Smooth muscle cell (in vitro differentiated cells): ENCODE measurements around the gene MERTK. TPM values are rescaled to one million over a fixed set of nuclear protein-coding genes. Genes with fewer than 3 reads are reported as not detected.
"Not testable (repeated sequence)": the region's sequence is repeated elsewhere in the genome, so short reads cannot be mapped to it uniquely, and the experiment has no call there.

ENCODE experiments used
- DNase-seq: peaks from one replicate; lab custom pipeline; 2025; ENCODE audit not compliant: unreplicated experiment; lab: John Stamatoyannopoulos, UW
- H2AFZ ChIP-seq: fragments of 200-600 bp; sonication (generic); 2 replicates; pipeline ENCODE4 v1.6.0; 2016; ENCODE audit warnings: antibody characterized with exemption, low read depth, mild to moderate bottlenecking
- H3F3A ChIP-seq: fragments of 200-600 bp; sonication (generic); 2 replicates; pipeline ENCODE4 v1.6.0; 2017; ENCODE audit warnings: antibody characterized with exemption, low read depth
- H3K27ac ChIP-seq: fragments of 200-600 bp; sonication (generic); 2 replicates; pipeline ENCODE4 v1.5.1; 2016; ENCODE audit warnings: low read depth, mild to moderate bottlenecking
- H3K27me3 ChIP-seq: fragments of 200-600 bp; sonication (generic); 2 replicates; pipeline ENCODE4 v1.6.1; 2016; ENCODE audit warnings: low read depth, mild to moderate bottlenecking
- H3K36me3 ChIP-seq: fragments of 200-600 bp; sonication (generic); 2 replicates; pipeline ENCODE4 v1.5.1; 2016; ENCODE audit warnings: low read depth
- H3K4me1 ChIP-seq: fragments of 200-600 bp; sonication (generic); 2 replicates; pipeline ENCODE4 v1.5.1; 2016; ENCODE audit warnings: low read depth
- H3K4me2 ChIP-seq: fragments of 200-600 bp; sonication (generic); 2 replicates; pipeline ENCODE4 v1.6.0; 2016; ENCODE audit warnings: mild to moderate bottlenecking
- H3K4me3 ChIP-seq: fragments of 200-600 bp; sonication (generic); 2 replicates; pipeline ENCODE4 v1.5.1; 2016; ENCODE audit warnings: mild to moderate bottlenecking
- H3K79me2 ChIP-seq: fragments of 200-600 bp; sonication (generic); 2 replicates; pipeline ENCODE4 v1.6.0; 2016; ENCODE audit warnings: low read depth, mild to moderate bottlenecking
- H3K9ac ChIP-seq: fragments of 200-600 bp; sonication (generic); 2 replicates; pipeline ENCODE4 v1.6.0; 2016; ENCODE audit warnings: low read depth
- H3K9me3 ChIP-seq: fragments of 200-600 bp; sonication (generic); replicated peaks from 2 replicates; pipeline ENCODE4 v1.5.1; 2016; ENCODE audit warnings: low read depth
- H4K20me1 ChIP-seq: fragments of 200-600 bp; sonication (generic); 2 replicates; pipeline ENCODE4 v1.6.0; 2016; ENCODE audit warnings: low read depth
- WGBS: methylation state at CpG from one replicate; pipeline ENCODE4 v1.1.7; 2016; ENCODE audit warnings: low lambda C conversion rate; 5-methylcytosine and 5-hydroxymethylcytosine counted together
- polyA plus RNA-seq: library from polyadenylated mRNA; unstranded; fragments of >200 nt; fragmentation: Nextera tagmentation; extraction: Ambion mirVana; gene quantifications from 2 replicates; pipeline ENCODE4 v1.2.1, GENCODE V29; 2016
- total RNA-seq: library from RNA; depleted of rRNA; stranded (reverse); fragments of >200 nt; gene quantifications from 2 replicates; pipeline ENCODE4 v1.2.3, GENCODE V29; 2014
- TF ChIP-seq, protein P1 (sequence below): fragments of 200-600 bp; sonication (generic); IDR thresholded peaks from 2 replicates; pipeline ENCODE4 v1.5.1; 2017; ENCODE audit warnings: borderline replicate concordance, mild to moderate bottlenecking, antibody characterized with exemption; ENCODE audit not compliant: insufficient read depth, poor library complexity, severe bottlenecking

The MERTK gene
- total and polyA plus RNA-seq, 2 experiments from 2014 or later: 5.1 to 9.4 TPM

- no peaks in the 10 kb centered on the region for H3K4me1 ChIP-seq
- no peaks in the 10 kb centered on the region for H3F3A ChIP-seq
- H3K9ac ChIP-seq: no peak overlapping the region
- H3K4me3 ChIP-seq: no peak overlapping the region
- H3K36me3 ChIP-seq: no peaks in the 10 kb centered on the region
- no peaks in the 10 kb centered on the region for H4K20me1 ChIP-seq
- no peak for DNase-seq
- H3K79me2 ChIP-seq: no peaks in the 10 kb centered on the region
- no peak overlapping the region for H3K4me2 ChIP-seq
- TF ChIP-seq, protein P1, sequence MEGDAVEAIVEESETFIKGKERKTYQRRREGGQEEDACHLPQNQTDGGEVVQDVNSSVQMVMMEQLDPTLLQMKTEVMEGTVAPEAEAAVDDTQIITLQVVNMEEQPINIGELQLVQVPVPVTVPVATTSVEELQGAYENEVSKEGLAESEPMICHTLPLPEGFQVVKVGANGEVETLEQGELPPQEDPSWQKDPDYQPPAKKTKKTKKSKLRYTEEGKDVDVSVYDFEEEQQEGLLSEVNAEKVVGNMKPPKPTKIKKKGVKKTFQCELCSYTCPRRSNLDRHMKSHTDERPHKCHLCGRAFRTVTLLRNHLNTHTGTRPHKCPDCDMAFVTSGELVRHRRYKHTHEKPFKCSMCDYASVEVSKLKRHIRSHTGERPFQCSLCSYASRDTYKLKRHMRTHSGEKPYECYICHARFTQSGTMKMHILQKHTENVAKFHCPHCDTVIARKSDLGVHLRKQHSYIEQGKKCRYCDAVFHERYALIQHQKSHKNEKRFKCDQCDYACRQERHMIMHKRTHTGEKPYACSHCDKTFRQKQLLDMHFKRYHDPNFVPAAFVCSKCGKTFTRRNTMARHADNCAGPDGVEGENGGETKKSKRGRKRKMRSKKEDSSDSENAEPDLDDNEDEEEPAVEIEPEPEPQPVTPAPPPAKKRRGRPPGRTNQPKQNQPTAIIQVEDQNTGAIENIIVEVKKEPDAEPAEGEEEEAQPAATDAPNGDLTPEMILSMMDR: no peak
- H3K27ac ChIP-seq: no peak overlapping the region
- H2AFZ ChIP-seq: no peak overlapping the region
- WGBS: 100% methylated on average over 1 of the region's 1 CpG
- H3K27me3 ChIP-seq: no peaks in the 10 kb centered on the region
- H3K9me3 ChIP-seq: no peaks in the 10 kb centered on the region
Measured at GRCh38 chr2:111958901-111959300, 60.5 kb downstream of the MERTK start.

DNA sequence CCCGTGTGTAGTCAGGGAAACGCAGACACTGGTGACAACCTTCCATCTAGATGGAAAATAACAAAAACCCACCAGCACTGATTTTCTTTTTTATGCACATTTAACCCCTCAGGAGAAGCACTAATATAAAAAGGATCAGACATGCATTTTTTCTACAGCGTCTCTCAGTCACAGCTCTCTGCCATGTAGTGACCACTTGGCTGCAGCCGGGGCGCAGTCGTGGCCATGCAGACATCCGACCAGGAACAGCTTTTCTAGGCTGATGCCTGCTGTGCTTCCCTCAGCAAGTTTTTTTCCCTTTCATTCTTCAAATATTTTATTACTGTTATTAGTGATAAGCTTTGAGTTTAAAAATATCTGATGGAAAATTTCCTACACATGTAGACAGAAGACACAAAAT, 63.3 kb downstream of the MERTK start:
- H3F3A ChIP-seq: no peaks in the 10 kb centered on the region
- no peaks in the 10 kb centered on the region for H3K9me3 ChIP-seq
- no peak for DNase-seq
- H3K36me3 ChIP-seq: no peaks in the 10 kb centered on the region
- no peaks in the 10 kb centered on the region for H4K20me1 ChIP-seq
- H2AFZ ChIP-seq: no peak overlapping the region
- TF ChIP-seq, protein P1: no peak
- H3K4me3 ChIP-seq: no peak overlapping the region
- no peaks in the 10 kb centered on the region for H3K4me1 ChIP-seq
- 96% methylated on average over 7 of the region's 7 CpGs for WGBS
- H3K79me2 ChIP-seq: no peaks in the 10 kb centered on the region
- H3K9ac ChIP-seq: no peak overlapping the region
- no peaks in the 10 kb centered on the region for H3K27me3 ChIP-seq
- no peak overlapping the region for H3K4me2 ChIP-seq
- no peak overlapping the region for H3K27ac ChIP-seq

DNA sequence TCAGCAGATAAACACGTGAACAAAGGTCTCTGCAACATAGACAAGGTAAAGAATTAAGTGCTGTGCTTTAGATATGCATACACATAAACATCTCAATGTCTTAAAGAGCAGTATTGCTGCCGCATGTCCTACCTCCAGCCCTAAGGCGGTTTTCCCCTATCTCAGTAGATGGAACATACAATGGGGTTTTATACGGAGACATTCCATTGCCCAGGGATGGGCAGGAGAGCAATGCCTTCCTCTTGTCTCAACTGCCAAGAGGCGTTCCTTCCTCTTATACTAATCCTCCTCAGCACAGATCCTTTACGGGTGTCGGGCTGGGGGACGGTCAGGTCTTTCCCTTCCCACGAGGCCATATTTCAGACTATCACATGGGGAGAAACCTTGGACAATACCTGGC, 64.7 kb downstream of the MERTK start:
- H3K9me3 ChIP-seq, H3K4me2 ChIP-seq, H2AFZ ChIP-seq, H4K20me1 ChIP-seq, H3K79me2 ChIP-seq, DNase-seq, H3K27ac ChIP-seq, H3K36me3 ChIP-seq, H3K4me1 ChIP-seq, H3F3A ChIP-seq, H3K4me3 ChIP-seq, H3K27me3 ChIP-seq, H3K9ac ChIP-seq: not testable (repeated sequence)
- 89% methylated on average over 8 of the region's 9 CpGs for WGBS

DNA sequence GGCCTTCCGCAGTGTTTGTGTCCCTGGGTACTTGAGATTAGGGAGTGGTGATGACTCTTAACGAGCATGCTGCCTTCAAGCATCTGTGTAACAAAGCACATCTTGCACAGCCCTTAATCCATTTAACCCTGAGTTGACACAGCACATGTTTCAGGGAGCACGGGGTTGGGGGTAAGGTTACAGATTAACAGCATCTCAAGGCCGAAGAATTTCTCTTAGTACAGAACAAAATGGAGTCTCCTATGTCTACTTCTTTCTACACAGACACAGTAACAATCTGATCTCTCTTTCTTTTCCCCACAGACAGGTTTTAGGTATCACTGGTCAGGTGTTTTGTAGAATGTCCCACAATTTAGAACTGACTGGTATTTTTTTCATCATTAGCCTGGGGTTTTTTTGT, 65.1 kb downstream of the MERTK start:
- not testable (repeated sequence) for H2AFZ ChIP-seq, H4K20me1 ChIP-seq, H3K9ac ChIP-seq, H3K27me3 ChIP-seq, H3K4me3 ChIP-seq, H3K4me2 ChIP-seq, H3K9me3 ChIP-seq, H3K36me3 ChIP-seq, H3K27ac ChIP-seq, H3F3A ChIP-seq, H3K79me2 ChIP-seq, DNase-seq, H3K4me1 ChIP-seq
- 88% methylated on average over 4 of the region's 4 CpGs for WGBS

DNA sequence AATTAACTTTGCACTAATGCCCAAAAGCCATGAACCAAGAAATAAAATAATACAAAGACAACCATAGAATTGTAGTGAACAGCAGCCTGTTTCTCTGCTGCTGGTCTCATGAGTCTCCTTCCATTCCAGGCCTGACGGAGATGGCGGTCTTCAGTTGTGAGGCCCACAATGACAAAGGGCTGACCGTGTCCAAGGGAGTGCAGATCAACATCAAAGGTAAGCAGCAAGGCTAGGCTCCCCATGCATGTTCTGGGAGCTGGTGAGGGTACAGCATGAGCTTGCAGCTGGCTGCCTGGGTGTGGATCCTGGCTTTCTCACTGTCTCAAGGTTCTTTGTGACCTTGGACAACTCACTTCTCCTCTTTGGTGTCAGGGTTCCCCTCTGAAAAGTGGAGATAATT, 66.7 kb downstream of the MERTK start:
- TF ChIP-seq, protein P1: no peak
- no peaks in the 10 kb centered on the region for H3K27me3 ChIP-seq
- whole genome bisulfite sequencing: 96% methylated on average over 3 of the region's 3 CpGs

More for the DNA sequence above, 66.7 kb downstream of the MERTK start:
- H3K9ac ChIP-seq: no peak overlapping the region
- H4K20me1 ChIP-seq: no peaks in the 10 kb centered on the region
- no peaks in the 10 kb centered on the region for H3K79me2 ChIP-seq
- no peak overlapping the region for H3K4me2 ChIP-seq
- H3K4me1 ChIP-seq: no peaks in the 10 kb centered on the region
- H3K27ac ChIP-seq: no peak overlapping the region
- DNase-seq: no peak
- H2AFZ ChIP-seq: no peak overlapping the region
- H3K4me3 ChIP-seq: no peak overlapping the region
- no peaks in the 10 kb centered on the region for H3K9me3 ChIP-seq
- H3K36me3 ChIP-seq: no peaks in the 10 kb centered on the region
- H3F3A ChIP-seq: no peaks in the 10 kb centered on the region
